BE2C (cell line): ENCODE data around the gene ICAM3. TPM values are rescaled to one million over a fixed set of nuclear protein-coding genes. Genes with fewer than 3 reads are reported as not detected.
A peak's percentile ranks its signal among the peaks of the same experiment; 100 is the strongest.
"Not testable (repeated sequence)": the region's sequence is repeated elsewhere in the genome, so short reads cannot be mapped to it uniquely, and the experiment has no call there.

Experiments
- DNase-seq: peaks from one replicate; pipeline ENCODE4 v3.0.0-alpha.2; 2020
- H3K27me3 ChIP-seq: fragments of 250-450 bp; sonication (Bioruptor Pico); 2 replicates; pipeline ENCODE4 v1.5.1; 2020; ENCODE audit warnings: mild to moderate bottlenecking
- H3K36me3 ChIP-seq: fragments of 250-450 bp; sonication (Bioruptor Pico); 2 replicates; pipeline ENCODE4 v1.5.1; 2020; ENCODE audit warnings: mild to moderate bottlenecking
- H3K4me1 ChIP-seq: fragments of 250-450 bp; sonication (Bioruptor Pico); 2 replicates; pipeline ENCODE4 v1.5.1; 2020
- H3K4me3 ChIP-seq: 2 replicates; pipeline ENCODE4 v1.5.1; 2011; ENCODE audit warnings: low read depth, low read length
- H3K9me3 ChIP-seq: fragments of 250-450 bp; sonication (Bioruptor Pico); 2 replicates; pipeline ENCODE4 v1.5.1; 2020
- polyA plus RNA-seq: library from polyadenylated mRNA; unstranded; fragments of >200 nt; gene quantifications from one replicate; pipeline ENCODE4 v1.2.1, GENCODE V29; 2012; ENCODE audit warnings: low read depth, missing spikeins; ENCODE audit not compliant: insufficient read length, insufficient read depth
- TF ChIP-seq, protein P1 (sequence below): IDR thresholded peaks from 2 replicates; pipeline ENCODE4 v1.5.1; 2012; ENCODE audit warnings: mild to moderate bottlenecking, low read depth, low read length

Gene ICAM3, protein sequence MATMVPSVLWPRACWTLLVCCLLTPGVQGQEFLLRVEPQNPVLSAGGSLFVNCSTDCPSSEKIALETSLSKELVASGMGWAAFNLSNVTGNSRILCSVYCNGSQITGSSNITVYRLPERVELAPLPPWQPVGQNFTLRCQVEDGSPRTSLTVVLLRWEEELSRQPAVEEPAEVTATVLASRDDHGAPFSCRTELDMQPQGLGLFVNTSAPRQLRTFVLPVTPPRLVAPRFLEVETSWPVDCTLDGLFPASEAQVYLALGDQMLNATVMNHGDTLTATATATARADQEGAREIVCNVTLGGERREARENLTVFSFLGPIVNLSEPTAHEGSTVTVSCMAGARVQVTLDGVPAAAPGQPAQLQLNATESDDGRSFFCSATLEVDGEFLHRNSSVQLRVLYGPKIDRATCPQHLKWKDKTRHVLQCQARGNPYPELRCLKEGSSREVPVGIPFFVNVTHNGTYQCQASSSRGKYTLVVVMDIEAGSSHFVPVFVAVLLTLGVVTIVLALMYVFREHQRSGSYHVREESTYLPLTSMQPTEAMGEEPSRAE
- 34.4 TPM for polyA plus RNA-seq

DNA sequence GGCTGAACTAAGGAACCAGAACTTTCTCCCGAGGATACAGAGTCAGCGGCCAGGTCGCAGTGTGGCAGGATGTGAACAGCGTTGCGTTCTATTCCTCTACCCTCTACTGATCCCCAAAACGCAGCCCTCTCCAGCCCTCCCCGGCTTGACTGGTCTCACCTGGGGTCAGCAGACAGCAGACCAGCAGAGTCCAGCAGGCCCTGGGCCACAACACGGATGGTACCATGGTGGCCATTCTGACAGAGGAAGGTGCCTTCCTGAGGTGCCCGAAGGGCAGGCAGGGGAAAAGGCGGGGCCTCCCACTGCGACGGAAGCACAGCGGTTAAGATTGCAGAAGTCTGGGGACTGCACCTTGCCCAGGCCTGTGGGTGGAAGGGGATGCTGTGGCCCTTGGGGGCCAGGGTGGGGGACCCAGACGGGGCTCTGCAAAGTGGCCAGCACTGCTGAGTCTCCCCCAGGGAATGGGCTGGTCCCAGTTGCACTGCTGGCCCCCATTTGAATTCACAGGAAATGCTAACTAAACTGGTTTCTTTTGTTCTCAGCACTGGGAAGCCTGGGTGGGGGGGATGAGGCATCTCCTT, at the start of gene ICAM3:
TSS of gene ICAM3 (minus strand) at position 245 of the 581 bp plus-strand sequence. CDS start at position 235, 10 bp downstream.
- no peak within 1 kb of the TSS for H3K4me3 ChIP-seq
- H3K36me3 ChIP-seq, result no peaks in the 10 kb centered on the region
- H3K4me1 ChIP-seq, result no peaks in the 10 kb centered on the region
- H3K27me3 ChIP-seq, result no peaks in the 10 kb centered on the region
- DNase-seq, result no peak
- no peaks in the 10 kb centered on the region for H3K9me3 ChIP-seq
- TF ChIP-seq, protein P1, sequence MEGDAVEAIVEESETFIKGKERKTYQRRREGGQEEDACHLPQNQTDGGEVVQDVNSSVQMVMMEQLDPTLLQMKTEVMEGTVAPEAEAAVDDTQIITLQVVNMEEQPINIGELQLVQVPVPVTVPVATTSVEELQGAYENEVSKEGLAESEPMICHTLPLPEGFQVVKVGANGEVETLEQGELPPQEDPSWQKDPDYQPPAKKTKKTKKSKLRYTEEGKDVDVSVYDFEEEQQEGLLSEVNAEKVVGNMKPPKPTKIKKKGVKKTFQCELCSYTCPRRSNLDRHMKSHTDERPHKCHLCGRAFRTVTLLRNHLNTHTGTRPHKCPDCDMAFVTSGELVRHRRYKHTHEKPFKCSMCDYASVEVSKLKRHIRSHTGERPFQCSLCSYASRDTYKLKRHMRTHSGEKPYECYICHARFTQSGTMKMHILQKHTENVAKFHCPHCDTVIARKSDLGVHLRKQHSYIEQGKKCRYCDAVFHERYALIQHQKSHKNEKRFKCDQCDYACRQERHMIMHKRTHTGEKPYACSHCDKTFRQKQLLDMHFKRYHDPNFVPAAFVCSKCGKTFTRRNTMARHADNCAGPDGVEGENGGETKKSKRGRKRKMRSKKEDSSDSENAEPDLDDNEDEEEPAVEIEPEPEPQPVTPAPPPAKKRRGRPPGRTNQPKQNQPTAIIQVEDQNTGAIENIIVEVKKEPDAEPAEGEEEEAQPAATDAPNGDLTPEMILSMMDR, result no peak

DNA sequence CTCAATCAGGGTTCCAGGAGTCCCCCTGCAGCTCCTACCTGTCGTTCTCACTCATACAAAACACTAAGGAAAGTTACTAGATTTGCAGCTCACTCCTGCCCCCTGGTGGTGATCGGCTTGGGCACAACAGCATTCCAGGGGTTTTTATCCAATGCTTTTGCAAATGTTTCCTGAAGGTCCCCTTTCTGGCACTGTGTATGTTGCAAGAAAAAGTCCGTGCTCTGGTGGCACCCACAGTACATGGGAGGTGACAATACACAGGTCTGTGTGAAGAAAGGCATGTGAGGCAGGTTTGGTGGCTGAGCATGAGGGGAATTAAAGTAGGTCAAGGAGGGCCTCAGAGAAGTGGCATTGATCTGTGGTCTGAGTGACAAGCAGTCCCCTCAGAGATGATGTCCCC, 49.5 kb upstream of the ICAM3 start:
- peak; percentile 87 for DNase-seq
- no peak overlapping the region for H3K4me3 ChIP-seq
- no peaks in the 10 kb centered on the region for H3K9me3 ChIP-seq
- peaks cover 28% of the 10 kb centered on the region for H3K36me3 ChIP-seq
- H3K4me1 ChIP-seq, result no peaks in the 10 kb centered on the region
- no peaks in the 10 kb centered on the region for H3K27me3 ChIP-seq
- TF ChIP-seq, protein P1, result peak; percentile 96

DNA sequence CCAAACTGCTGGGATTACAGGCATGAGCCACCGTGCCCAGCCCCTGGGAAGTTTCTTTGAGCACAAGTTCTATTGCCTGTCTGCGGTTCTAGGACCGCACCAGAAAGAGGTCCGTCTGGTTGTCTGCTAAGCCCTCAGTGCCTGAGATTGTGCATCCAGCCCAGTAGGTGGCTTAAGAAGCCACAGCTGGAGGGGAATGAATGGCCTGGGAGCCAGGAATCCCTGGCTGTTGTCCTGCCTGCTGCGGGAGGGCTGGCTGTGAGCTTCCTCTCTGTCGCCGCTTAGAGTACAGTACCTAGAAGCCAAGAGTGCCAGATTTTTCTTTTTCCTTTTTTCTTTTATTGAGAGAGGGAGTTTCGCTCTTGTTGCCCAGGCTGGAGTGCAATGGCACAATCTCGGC, 45.2 kb upstream of the ICAM3 start:
- Histone ChIP-seq H3K9me3 (no peaks in the 10 kb centered on the region), H3K36me3 (no peaks in the 10 kb centered on the region), H3K4me1 (peaks cover 2% of the 10 kb centered on the region; the same call in 1 of the 2 replicates), H3K27me3 (no peaks in the 10 kb centered on the region), H3K4me3 (no peak overlapping the region)
- no peak for DNase-seq
- TF ChIP-seq, protein P1, result no peak

DNA sequence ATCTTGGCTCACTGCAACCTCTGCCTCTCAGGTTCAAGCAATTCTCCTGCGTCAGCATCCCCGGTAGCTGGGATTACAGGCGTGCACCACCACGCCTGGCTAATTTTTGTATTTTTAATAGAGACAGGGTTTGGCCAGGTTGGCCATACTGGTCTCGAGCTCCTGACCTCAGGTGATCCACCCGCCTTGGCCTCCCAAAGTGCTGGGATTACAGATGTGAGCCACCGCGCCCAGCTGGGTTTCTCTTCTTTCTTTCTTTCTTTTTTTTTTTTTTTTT, 43.7 kb upstream of the ICAM3 start:
- DNase-seq, H3K4me3 ChIP-seq, H3K36me3 ChIP-seq, H3K27me3 ChIP-seq, H3K9me3 ChIP-seq, H3K4me1 ChIP-seq: not testable (repeated sequence)

DNA sequence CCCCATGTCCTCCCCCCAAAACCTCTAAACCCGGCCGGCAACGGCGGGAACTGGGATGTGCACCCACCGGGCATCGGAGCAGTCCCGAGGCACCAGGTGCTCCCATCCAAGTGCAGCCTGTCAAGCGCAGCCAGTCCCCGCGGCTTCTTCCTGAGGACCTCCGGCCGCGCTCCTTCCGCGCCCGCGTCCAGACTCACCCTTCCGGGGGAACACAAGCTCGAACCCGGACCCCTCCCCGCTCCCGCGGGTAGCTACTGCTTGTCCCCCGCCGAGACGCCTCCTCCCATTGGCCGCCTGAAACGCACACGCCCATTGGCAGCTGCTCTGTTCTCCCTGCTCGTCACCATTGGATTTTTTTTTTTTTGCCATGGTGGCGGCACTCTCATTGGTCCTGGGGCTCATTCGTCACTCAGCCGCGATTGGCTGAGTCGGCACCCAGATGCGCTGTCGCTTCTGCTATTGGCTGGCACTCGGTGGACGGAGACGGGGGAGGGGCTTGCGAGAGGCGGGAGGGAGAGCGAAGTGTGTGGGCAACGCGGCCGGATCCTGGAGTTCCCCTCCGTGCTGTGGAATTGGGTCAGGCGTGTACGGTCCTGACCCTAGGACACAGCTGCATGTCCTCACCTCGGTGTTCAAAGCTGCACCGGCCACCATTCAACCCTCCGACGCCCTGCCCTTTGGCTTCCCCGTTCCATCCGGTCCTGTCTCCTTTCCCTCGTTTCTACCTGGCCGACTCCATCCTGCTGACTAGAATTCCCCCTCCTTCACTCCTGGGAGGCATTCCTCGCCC, 41.1 kb upstream of the ICAM3 start, which contains the start of gene TYK2:
TSS of gene TYK2 (minus strand) at position 260 of the 790 bp plus-strand sequence. CDS start 2,166 bp downstream, outside the sequence.
- Histone ChIP-seq H3K4me1 (peaks cover 3% of the 10 kb centered on the region; the same call in 1 of the 2 replicates), H3K4me3 (peak within 1 kb of the TSS; percentile 98), H3K27me3 (no peaks in the 10 kb centered on the region), H3K36me3 (peaks cover 13% of the 10 kb centered on the region), H3K9me3 (no peaks in the 10 kb centered on the region)
- TF ChIP-seq, protein P1, result no peak
- DNase-seq, result peak; percentile 97

DNA sequence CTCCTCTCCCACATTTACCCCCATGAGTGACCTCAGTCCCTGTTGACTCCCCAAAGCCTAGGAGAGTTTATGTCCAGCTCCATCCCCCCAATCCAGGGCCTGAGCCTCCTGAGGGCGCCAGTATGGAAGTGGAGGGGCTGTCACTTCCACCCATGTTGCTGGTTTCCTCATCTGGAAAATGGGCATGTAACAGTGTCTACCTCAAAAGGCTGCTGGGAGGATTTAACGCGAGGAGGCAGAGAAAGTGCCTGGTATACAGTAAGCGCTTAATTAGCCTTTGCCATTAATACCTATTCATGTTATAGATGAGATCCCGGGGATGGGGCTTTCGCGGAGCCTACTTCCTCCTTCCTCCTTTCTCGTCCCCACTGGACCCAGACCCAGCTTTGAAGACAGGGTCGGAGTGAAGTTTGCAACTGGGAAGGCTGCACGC, 40.5 kb upstream of the ICAM3 start:
- Histone ChIP-seq H3K9me3 (no peaks in the 10 kb centered on the region), H3K4me3 (peak overlapping the region; percentile 98), H3K4me1 (peaks cover 3% of the 10 kb centered on the region; the same call in 1 of the 2 replicates), H3K36me3 (peaks cover 13% of the 10 kb centered on the region), H3K27me3 (no peaks in the 10 kb centered on the region)
- TF ChIP-seq, protein P1, result no peak
- DNase-seq, result no peak
